Osteocyte (in vitro differentiated cells): ENCODE data around the gene ROPN1L. TPM values are rescaled to one million over a fixed set of nuclear protein-coding genes. Genes with fewer than 3 reads are reported as not detected.

Source experiments
- DNase-seq: peaks from one replicate; pipeline ENCODE4 v3.0.0; 2021; ENCODE audit warnings: mixed read lengths; ENCODE audit not compliant: unreplicated experiment; ENCODE audit errors: extremely low spot score
- H3K27ac Mint-ChIP-seq: one replicate; pipeline ENCODE4 v1.8.0; 2021; ENCODE audit warnings: mild to moderate bottlenecking, mixed read lengths; ENCODE audit not compliant: unreplicated experiment
- H3K27me3 Mint-ChIP-seq: one replicate; pipeline ENCODE4 v1.8.0; 2021; ENCODE audit warnings: mixed read lengths; ENCODE audit not compliant: unreplicated experiment
- H3K36me3 Mint-ChIP-seq: one replicate; pipeline ENCODE4 v1.8.0; 2021; ENCODE audit warnings: mixed read lengths; ENCODE audit not compliant: unreplicated experiment
- H3K4me1 Mint-ChIP-seq: one replicate; pipeline ENCODE4 v1.8.0; 2021; ENCODE audit warnings: mixed read lengths; ENCODE audit not compliant: unreplicated experiment
- H3K4me3 Mint-ChIP-seq: one replicate; pipeline ENCODE4 v1.8.0; 2021; ENCODE audit warnings: mild to moderate bottlenecking, moderate library complexity, mixed read lengths; ENCODE audit not compliant: unreplicated experiment
- H3K9me3 Mint-ChIP-seq: one replicate; pipeline ENCODE4 v1.8.0; 2021; ENCODE audit warnings: mixed read lengths; ENCODE audit not compliant: unreplicated experiment
- CTCF ChIP-seq: fragments of 200-600 bp; sonication (generic); IDR thresholded peaks from 2 replicates; pipeline ENCODE4 v1.5.0; 2021; ENCODE audit warnings: antibody characterized with exemption, mild to moderate bottlenecking, moderate library complexity
- total RNA-seq: library from RNA; stranded (reverse); gene quantifications from 2 replicates; pipeline ENCODE4 v1.2.1, GENCODE V29; 2021

ROPN1L gene
- total RNA-seq, 1 donor from 2014 or later = not detected

- Mint-ChIP-seq H3K4me3 (no peak overlapping the region), H3K27me3 (no peaks in the 10 kb centered on the region), H3K27ac (no peak overlapping the region), H3K4me1 (no peaks in the 10 kb centered on the region), H3K36me3 (peaks cover 63% of the 10 kb centered on the region), H3K9me3 (no peaks in the 10 kb centered on the region)
- no peak for DNase-seq
- no peak for TF ChIP-seq CTCF
Observed at GRCh38 chr5:10409504-10409903, 32.2 kb upstream of the ROPN1L start.

GRCh38 chr5:10410662-10411061 lies 31.0 kb upstream of the ROPN1L start:
- no peak for DNase-seq
- no peak overlapping the region for H3K4me3 Mint-ChIP-seq
- peaks cover 64% of the 10 kb centered on the region for H3K36me3 Mint-ChIP-seq
- no peaks in the 10 kb centered on the region for H3K9me3 Mint-ChIP-seq
- TF ChIP-seq CTCF = no peak
- H3K27me3 Mint-ChIP-seq = no peaks in the 10 kb centered on the region
- no peaks in the 10 kb centered on the region for H3K4me1 Mint-ChIP-seq
- no peak overlapping the region for H3K27ac Mint-ChIP-seq

- TF ChIP-seq CTCF = no peak
- Mint-ChIP-seq H3K27me3 (no peaks in the 10 kb centered on the region), H3K27ac (no peak overlapping the region), H3K36me3 (peaks cover 60% of the 10 kb centered on the region), H3K4me3 (no peak overlapping the region), H3K4me1 (no peaks in the 10 kb centered on the region), H3K9me3 (no peaks in the 10 kb centered on the region)
- no peak for DNase-seq
Observed at GRCh38 chr5:10411336-10411735, 30.3 kb upstream of the ROPN1L start.

- H3K27ac Mint-ChIP-seq = no peak overlapping the region
- no peaks in the 10 kb centered on the region for H3K9me3 Mint-ChIP-seq
- H3K4me1 Mint-ChIP-seq = peaks cover 5% of the 10 kb centered on the region
- TF ChIP-seq CTCF = no peak
- peaks cover 79% of the 10 kb centered on the region for H3K36me3 Mint-ChIP-seq
- H3K4me3 Mint-ChIP-seq = no peak overlapping the region
- no peaks in the 10 kb centered on the region for H3K27me3 Mint-ChIP-seq
- no peak for DNase-seq
Observed at GRCh38 chr5:10416868-10417267, 24.8 kb upstream of the ROPN1L start.

GRCh38 chr5:10418654-10419345 lies 22.9 kb upstream of the ROPN1L start:
- Mint-ChIP-seq H3K36me3 (peaks cover 79% of the 10 kb centered on the region), H3K27ac (no peak overlapping the region), H3K27me3 (no peaks in the 10 kb centered on the region), H3K4me3 (no peak overlapping the region), H3K4me1 (peaks cover 5% of the 10 kb centered on the region), H3K9me3 (no peaks in the 10 kb centered on the region)
- no peak for DNase-seq
- no peak for TF ChIP-seq CTCF
